Parathyroid adenoma (tissue), 2 donors: ENCODE data around the gene JMJD6.
A peak's percentile ranks its signal among the peaks of the same experiment; 100 is the strongest.
"Not testable (repeated sequence)": the region's sequence is repeated elsewhere in the genome, so short reads cannot be mapped to it uniquely, and the experiment has no call there.

Source experiments
- H2AFZ ChIP-seq: fragments of 300-600 bp; sonication (generic); one replicate; pipeline ENCODE4 v1.7.0; 2017; ENCODE audit warnings: antibody characterized with exemption, mild to moderate bottlenecking
- H3K27ac ChIP-seq: fragments of 300-600 bp; sonication (generic); one replicate; pipeline ENCODE4 v1.7.0; 2017
- H3K27me3 ChIP-seq: fragments of 300-600 bp; sonication (generic); one replicate; pipeline ENCODE4 v1.7.0; 2017; ENCODE audit warnings: low read length; ENCODE audit not compliant: control insufficient read depth, insufficient read depth
- H3K36me3 ChIP-seq: fragments of 300-600 bp; sonication (generic); one replicate; pipeline ENCODE4 v1.7.0; 2017; ENCODE audit warnings: low read length; ENCODE audit not compliant: control insufficient read depth, insufficient read depth
- H3K4me1 ChIP-seq: fragments of 300-600 bp; sonication (generic); one replicate; pipeline ENCODE4 v1.7.0; 2017; ENCODE audit warnings: control low read depth
- H3K4me2 ChIP-seq: fragments of 300-600 bp; sonication (generic); one replicate; pipeline ENCODE4 v1.7.0; 2017; ENCODE audit warnings: low read length
- H3K4me3 ChIP-seq: fragments of 300-600 bp; sonication (generic); one replicate; pipeline ENCODE4 v1.7.0; 2017; ENCODE audit warnings: low read depth, low read length
- H3K79me2 ChIP-seq: fragments of 300-600 bp; sonication (generic); one replicate; pipeline ENCODE4 v1.7.0; 2017; ENCODE audit warnings: control low read depth
- H3K9ac ChIP-seq: fragments of 300-600 bp; sonication (generic); one replicate; pipeline ENCODE4 v1.7.0; 2017; ENCODE audit warnings: mild to moderate bottlenecking
- H3K9me3 ChIP-seq: fragments of 300-600 bp; sonication (generic); one replicate; pipeline ENCODE4 v1.7.0; 2017; ENCODE audit warnings: low read length; ENCODE audit not compliant: control insufficient read depth
- CTCF ChIP-seq: fragments of 300-600 bp; sonication (generic); IDR thresholded peaks from one replicate; pipeline ENCODE4 v1.7.0; 2017; ENCODE audit warnings: antibody characterized with exemption, mild to moderate bottlenecking
- donor health status: primary hyperparathyroidism.

The JMJD6 gene

GRCh38 chr17:76702076-76702475 is 24.3 kb downstream of the JMJD6 start:
- Histone ChIP-seq H3K9ac (no peak overlapping the region), H3K79me2 (peaks cover 15% of the 10 kb centered on the region), H2AFZ (no peak overlapping the region), H3K4me1 (peaks cover 44% of the 10 kb centered on the region), H3K9me3 (no peaks in the 10 kb centered on the region), H3K36me3 (no peaks in the 10 kb centered on the region), H3K4me2 (peak overlapping the region; percentile 68), H3K27me3 (no peaks in the 10 kb centered on the region), H3K4me3 (no peak overlapping the region), H3K27ac (peak overlapping the region; percentile 87)
- no peak for TF ChIP-seq CTCF

- Histone ChIP-seq H2AFZ (peak overlapping the region; percentile 62), H3K9me3 (no peaks in the 10 kb centered on the region), H3K27ac (peak overlapping the region; percentile 87), H3K9ac (no peak overlapping the region), H3K27me3 (no peaks in the 10 kb centered on the region), H3K4me1 (peaks cover 49% of the 10 kb centered on the region), H3K79me2 (peaks cover 14% of the 10 kb centered on the region), H3K36me3 (no peaks in the 10 kb centered on the region), H3K4me3 (peak overlapping the region; percentile 15), H3K4me2 (peak overlapping the region; percentile 68)
- no peak for TF ChIP-seq CTCF
These were observed 24.9 kb downstream of the JMJD6 start for GRCh38 chr17:76701471-76701967.

GRCh38 chr17:76700617-76701470 is 25.6 kb downstream of the JMJD6 start:
- Histone ChIP-seq H3K79me2 (peaks cover 11% of the 10 kb centered on the region), H3K36me3 (no peaks in the 10 kb centered on the region), H3K4me2 (peak overlapping the region; percentile 68), H3K4me3 (peak overlapping the region; percentile 15), H3K4me1 (peaks cover 53% of the 10 kb centered on the region), H3K27me3 (no peaks in the 10 kb centered on the region), H3K9me3 (no peaks in the 10 kb centered on the region), H3K9ac (no peak overlapping the region), H2AFZ (peak overlapping the region; percentile 62), H3K27ac (peak overlapping the region; percentile 87)
- TF ChIP-seq CTCF, result no peak

- Histone ChIP-seq H3K79me2 (peaks cover 13% of the 10 kb centered on the region), H3K36me3 (no peaks in the 10 kb centered on the region), H3K4me3 (peak overlapping the region; percentile 13), H3K4me1 (peaks cover 58% of the 10 kb centered on the region), H3K9me3 (no peaks in the 10 kb centered on the region), H3K4me2 (peak overlapping the region; percentile 68), H3K27me3 (no peaks in the 10 kb centered on the region), H3K9ac (no peak overlapping the region), H3K27ac (peak overlapping the region; percentile 87), H2AFZ (peak overlapping the region; percentile 62)
- no peak for TF ChIP-seq CTCF
These were observed 26.2 kb downstream of the JMJD6 start for GRCh38 chr17:76700270-76700616.

- H3K9me3 ChIP-seq, H2AFZ ChIP-seq, H3K36me3 ChIP-seq, H3K9ac ChIP-seq, H3K4me2 ChIP-seq, H3K4me3 ChIP-seq, H3K27me3 ChIP-seq: not testable (repeated sequence)
- peaks cover 63% of the 10 kb centered on the region for H3K4me1 ChIP-seq
- H3K27ac ChIP-seq, result peak overlapping the region; percentile 87
- peaks cover 13% of the 10 kb centered on the region for H3K79me2 ChIP-seq
These were observed 27.9 kb downstream of the JMJD6 start for GRCh38 chr17:76698466-76698977.
